NCI-H2227 (cell line): Measurements from ENCODE around the gene THNSL1.
"Not testable (repeated sequence)": the region's sequence is repeated elsewhere in the genome, so short reads cannot be mapped to it uniquely, and the experiment has no call there.

Experiments used
- DNase-seq: peaks from one replicate; lab custom pipeline; 2025; ENCODE audit not compliant: unreplicated experiment; lab: John Stamatoyannopoulos, UW

THNSL1 gene, protein sequence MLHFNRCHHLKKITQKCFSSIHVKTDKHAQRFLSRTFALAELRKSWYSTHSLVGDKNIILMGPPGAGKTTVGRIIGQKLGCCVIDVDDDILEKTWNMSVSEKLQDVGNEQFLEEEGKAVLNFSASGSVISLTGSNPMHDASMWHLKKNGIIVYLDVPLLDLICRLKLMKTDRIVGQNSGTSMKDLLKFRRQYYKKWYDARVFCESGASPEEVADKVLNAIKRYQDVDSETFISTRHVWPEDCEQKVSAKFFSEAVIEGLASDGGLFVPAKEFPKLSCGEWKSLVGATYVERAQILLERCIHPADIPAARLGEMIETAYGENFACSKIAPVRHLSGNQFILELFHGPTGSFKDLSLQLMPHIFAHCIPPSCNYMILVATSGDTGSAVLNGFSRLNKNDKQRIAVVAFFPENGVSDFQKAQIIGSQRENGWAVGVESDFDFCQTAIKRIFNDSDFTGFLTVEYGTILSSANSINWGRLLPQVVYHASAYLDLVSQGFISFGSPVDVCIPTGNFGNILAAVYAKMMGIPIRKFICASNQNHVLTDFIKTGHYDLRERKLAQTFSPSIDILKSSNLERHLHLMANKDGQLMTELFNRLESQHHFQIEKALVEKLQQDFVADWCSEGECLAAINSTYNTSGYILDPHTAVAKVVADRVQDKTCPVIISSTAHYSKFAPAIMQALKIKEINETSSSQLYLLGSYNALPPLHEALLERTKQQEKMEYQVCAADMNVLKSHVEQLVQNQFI

DNA sequence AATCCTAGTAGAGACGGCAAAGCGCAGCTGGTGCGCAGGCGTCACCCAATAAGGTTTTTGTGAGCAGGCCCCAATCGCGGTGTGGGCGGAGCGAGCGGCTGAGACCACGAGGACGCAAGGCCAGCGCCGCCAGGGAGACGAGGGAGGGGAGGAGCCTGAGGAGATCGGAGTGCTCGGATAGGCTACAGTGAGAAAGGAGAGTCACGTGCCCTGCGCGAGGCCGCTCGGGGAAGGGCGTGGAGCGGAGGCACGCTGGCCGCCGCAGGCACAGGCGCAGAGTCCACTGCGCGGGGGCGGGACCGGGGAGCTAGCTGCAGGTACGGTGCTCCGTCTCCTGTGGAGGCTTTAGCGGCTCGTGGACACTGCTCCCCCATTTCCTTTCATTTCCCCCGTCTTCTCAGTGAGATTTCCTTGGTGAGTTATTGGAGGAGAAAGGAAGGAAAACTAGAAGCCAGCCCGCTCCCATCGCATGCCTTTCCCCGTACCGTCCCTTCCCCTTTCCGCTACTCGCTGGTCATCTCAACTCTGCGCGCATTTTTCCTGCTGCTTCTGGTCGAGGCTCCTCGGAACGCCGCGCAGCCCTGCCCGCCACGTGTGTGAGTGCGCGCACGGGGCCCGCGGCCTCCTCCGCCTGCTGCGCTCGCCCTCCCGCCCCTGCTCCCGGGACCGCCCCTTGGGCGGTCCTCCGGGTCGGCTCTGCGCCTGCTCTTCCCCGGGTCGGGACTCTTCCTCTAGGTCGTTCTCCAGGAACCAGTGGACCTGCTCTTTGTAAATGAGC is at the start of gene THNSL1:
Gene THNSL1 (plus strand): TSS at position 237 of the 778 bp plus-strand sequence. CDS start 6,612 bp downstream, outside the sequence.
- peak; percentile 97 for DNase-seq

DNA sequence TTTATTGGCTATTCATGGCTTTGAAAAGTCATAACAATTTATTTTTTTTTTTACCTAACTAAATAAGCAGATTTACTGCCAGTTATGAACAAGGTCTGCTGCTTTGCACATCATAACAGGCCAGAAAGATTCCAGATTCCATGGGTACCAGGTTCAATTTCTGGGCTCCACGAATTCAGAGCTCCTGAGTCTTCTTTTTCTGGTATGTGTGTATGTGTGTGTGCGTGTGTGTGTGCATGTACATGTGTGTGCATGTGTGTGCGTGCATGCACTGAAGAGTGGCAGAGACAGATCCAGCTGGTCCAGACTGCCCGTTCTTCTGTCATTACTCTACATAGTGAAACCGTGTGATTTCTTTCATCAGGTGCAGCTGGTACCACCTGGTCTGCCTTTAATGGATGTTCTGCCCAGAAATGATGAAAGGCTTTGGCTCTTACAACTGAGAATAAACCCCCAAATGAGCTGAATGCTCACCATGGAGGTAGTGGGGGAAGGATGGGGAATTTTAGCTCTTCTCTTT is 49.4 kb upstream of the THNSL1 start:
- DNase-seq = no peak

DNA sequence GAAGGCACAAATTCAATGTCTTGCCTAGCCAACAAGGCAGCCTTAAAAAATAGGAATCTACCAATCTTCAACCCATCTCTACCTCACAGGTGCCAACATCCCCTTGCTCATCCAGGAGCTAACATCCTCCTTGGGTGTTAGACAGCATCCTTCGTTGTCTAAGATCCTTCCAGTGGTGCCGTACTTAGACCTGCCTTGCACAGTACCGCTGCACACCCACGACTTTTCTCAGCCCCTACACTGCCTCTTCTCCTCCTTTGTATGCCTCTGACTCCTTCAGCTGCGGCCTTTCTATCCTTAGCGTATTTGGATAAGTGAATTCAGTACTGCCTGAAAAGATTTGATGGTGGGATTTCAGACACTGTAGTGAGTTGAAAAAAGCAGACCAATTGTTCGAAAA is 48.1 kb upstream of the THNSL1 start:
- DNase-seq = no peak

DNA sequence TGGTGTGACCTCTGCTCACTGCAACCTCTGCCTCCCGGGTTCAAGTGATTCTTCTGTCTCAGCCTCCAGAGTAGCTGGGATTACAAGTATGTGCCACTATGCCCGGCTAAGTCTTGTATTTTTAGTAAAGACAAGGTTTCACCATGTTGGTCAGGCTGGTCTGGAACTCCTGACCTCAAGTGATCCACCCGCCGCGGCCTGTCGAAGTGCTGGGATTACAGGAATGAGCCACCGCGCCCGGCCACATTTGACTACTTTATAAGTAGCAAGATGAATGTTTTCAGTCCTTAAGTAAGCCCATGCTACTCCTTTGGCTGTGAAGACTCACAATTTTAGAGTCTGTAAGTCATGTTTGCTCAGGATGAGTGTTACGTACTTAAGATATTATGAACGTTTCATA is 47.5 kb upstream of the THNSL1 start:
- not testable (repeated sequence) for DNase-seq

DNA sequence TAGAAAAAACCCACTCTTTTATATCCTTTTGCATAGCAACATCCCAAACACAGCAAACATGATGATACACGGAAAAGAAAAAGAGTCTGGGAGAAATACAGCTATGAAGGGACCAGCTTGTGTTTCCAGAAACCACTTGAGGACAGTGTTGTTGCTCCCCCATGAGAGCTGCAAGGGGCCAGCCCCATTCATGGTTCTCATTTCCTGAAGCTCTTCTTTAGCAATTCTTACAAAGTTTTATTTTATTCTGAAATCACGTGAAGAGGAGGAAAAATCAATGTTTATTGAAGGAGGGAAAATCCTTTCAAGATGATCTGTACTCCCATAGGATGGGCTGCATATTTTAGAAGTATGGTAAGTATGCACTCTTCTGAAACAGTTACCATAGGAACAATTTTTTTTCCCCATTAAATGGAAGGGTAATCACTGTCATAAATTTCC is 46.6 kb upstream of the THNSL1 start:
- no peak for DNase-seq

DNA sequence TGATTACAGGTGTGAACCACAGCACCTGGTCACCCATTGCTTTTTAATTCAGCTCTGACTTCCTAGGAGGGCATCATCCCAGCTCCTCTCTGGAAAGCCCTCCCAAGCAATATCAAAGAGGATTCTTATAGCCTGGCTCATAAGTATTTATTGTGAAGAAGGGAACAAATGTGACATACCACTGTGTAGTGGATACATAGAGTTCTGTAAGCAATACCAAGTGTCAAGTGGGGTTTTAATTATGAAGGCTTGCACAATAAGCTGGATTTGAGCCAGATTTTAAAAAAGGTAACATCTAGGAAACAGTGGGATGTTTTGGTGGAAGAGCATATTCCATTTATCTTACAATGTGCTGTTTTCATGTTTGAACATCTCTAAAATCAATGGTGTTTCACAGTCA is 45.0 kb upstream of the THNSL1 start:
- DNase-seq = no peak

DNA sequence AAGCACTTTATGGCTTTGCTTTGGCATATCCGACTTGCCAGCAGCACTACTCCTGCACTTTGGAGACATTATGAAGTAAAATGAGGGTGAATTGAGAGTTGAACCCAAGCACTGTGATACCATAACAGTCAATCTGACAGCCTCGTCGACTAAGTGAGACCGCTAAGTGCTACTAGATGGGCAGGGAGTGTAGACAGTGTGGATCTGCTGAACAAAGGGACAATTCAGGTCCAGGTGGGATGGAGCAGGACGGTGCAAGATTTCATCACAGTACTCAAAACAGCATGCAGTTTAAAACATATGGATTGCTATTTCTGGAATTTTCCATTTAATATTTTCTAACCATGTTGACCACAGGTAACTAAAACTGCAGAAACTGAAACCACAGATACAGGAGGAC is 43.2 kb upstream of the THNSL1 start:
- DNase-seq = no peak

DNA sequence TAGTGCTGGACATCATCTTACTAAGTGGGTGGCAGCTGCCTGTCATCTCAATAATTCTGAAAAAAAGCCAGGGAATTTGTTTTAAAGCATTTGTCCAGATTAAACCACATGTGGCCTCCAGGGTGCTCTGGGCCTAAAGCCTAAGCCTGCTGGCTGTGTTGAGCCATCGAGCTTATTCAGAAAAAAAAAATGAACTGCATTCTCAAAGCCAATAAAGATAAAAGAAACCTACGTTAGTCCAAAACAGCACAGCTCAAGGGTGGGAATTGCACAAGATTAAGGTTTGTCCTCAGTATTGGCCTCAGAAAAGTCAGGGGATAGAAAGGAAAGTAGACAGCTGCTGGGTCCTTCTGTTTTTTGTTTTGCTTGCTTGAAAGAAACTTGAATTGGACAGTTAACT is 41.4 kb upstream of the THNSL1 start:
- DNase-seq = no peak

DNA sequence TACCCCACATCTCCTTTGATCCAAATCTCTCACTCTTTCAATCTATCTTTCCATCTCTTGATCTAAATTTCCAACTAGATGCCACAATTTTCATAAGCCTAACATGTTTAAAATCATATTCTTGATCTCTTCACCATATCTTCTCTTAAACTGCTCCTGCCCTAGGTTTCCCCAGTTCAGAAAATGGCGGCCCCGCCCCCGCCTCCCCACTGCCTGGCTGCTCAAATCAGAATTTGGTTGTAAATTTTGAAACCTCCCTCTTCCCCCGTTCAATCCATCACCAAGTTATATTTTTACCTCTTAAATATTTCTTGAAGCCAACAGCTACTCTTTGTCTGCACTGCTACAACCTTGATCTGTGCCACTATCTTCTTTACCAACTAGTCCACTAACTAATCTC is 36.7 kb upstream of the THNSL1 start:
- no peak for DNase-seq

DNA sequence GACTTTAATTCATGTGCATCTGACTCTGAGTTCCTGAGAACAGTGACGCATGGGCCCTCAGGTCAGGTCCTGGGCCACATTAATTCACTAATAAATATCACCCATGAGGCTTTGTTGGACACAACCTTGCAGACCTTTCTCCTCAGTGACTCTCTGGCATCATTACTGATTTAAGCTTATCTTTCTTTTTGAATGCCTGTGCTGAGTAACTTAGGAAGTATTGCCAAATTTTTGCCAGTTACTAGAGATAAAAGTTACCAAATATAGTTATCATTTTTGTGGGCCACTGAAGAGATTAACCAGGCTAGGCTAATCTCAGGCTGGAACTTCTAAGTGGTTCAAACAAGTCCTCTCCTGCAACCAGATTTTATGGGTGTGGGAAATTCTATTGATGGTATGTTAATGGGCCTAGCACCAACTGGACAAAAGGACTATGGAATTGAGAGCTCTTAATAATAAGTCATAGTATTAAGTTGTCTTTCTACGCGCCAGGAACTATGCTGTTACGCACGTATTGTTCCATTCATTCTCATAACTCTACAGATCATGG is 35.2 kb upstream of the THNSL1 start:
- DNase-seq = no peak

DNA sequence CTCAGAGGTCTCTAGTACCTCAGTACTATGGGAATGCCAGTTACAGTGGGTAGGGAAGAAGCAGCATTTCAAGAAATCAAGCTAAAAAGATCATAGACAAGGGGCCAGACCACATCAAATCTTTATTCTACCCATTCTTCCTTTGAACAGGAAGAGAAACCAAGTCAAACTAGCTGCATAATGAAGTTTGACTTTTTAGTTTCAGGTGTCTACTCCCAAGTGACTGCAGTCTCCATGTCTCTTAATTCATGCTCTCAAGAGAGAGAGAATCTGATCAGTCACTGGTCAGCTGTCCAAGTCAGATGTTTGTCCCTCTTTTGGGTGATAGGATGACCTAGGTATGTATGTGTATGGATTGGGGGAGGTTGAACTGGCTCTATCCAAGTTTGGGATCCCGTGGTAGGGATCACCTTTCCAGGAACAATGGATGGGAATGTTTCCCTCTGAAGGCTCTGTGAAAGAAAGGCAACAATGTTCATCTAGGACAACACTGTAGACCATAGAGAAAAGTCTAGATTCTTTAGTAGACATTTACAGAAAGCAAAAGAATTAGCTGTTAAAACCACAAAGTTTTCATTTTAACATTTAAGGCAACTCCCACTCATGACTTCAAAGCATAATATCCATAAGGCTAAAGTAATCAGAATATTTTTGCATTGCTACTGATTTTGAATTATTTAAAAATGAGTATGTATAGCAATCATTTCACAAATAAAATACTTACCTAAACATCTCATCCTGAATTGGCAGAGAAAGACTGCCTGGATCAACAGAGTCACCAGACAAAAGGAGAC is 33.9 kb upstream of the THNSL1 start:
- DNase-seq = no peak

DNA sequence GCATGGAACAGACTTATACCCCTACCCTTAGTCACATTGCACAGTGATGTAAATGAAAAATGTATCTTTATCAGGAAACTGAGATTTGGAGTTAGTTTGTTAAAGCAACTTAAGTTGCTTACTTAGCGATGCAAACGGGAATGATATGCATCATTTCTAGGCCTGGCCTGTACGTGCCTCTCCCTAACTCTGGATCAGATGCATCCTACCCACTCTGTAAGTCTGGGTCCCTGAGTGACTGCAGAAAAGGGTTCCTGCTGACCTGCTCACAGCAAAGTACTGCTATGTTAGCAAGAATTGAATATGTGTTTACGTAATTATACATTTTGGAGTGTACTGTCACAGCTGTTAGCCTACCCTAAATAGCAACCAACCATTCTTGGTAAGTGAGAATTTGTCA is 33.3 kb upstream of the THNSL1 start:
- DNase-seq = no peak

DNA sequence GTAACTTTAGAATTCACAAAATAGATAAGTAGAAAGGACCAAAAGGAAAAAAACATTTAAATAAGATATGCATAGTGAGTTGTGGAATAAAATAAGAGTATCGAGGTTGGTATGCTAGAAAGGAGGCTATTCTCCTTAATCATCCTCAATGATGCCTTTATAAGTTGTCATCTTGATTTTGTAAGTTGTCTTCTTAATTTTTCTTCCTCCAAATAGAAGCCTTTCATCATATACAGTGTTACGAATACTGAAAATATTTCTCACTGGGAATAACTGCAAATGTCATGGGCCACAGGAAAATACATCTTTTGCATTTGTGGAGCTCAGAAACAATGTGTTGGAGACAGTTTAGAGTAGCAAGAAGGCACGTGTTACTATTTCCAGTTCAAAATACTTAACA is 32.5 kb upstream of the THNSL1 start:
- no peak for DNase-seq

DNA sequence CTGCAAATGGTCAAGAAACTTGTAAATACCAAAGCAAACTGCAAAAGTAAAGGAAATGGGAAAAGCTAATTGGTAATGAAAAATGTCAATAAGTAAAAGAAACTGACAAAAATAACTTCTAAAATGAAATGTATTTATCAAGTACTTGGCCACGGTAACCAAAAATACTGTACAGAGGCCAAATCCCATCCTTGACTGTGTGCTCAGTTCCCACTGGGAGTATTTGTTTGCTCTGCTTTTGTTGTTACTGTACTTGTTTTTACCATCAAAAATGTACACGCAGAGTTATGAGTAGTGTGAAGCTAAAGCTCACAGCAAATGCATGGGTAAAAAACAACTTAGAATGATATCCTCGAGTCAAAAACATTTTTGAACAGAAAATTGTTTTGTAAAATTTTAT is 31.5 kb upstream of the THNSL1 start:
- no peak for DNase-seq

DNA sequence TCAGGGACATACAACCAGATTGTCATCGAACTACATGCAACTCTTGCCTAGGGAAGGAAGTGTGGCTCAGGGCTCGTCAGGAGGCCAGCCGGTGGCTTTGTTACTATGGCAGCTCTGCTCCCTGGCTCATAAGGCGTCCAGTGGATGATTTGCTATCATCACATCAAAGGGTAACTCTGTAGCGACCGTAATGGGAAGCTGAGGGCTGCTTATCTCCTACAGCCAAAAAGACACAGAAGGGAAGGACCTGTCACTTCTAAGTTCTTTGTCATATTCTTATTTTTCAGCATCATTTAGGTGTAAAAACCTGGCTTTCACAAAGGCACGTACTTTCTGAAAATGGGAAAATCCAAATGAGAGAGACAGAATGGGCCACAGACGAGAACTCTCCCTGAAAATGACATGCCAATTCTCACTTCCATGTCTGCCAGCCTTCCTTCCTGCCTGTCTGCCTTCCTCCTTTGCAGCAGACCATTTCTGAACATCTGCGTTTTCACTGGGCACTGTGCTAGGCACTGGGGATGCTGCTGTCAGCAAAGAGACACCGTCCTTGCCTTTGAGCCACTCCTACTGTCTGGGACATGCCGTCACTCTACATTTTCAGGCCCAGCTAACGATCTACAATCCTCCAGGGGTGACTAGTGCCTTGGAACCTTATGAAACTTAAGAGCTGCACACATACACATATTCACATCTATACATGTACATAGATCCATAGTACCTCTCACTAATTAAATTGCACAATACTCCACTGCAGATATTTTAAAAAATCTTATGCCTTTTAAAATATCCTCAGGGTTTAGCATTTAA is 27.4 kb upstream of the THNSL1 start:
- DNase-seq = no peak

DNA sequence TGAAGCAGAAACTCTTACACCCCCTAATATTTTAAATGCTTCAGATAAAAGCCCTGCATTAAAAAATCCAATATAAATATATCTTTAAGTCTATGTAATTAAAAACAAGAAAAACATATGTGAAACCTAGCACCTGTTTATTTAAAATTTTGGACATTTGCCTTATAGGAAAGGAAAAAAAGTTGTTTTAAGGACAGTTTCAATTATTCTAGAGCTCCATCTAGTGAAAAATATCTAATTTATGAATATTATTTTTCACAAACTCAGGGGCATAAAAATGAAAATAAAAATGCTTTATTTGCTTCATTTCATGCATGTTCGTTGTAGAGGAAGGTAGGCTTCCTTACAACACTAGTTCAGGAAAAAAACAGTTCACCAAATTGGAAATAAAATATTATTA is 26.5 kb upstream of the THNSL1 start:
- DNase-seq = no peak

DNA sequence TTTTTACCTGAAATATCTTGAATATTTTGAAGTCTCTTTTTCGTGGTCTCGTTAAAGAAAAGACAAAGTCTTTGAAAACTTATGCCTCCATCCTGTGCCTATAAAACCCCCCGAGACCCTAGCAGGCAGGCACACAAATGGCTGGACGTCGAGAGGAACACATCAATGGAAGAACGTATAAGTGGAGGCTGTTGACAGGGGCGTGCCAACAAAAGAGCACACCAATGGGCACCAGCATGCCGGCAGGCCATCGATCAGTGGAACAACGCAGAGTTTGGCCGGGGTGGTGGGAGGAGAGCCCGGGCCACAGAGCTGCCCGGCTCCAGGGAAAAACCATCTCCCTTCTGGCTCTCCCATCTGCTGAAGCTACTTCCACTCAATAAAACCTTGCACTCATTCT is 25.1 kb upstream of the THNSL1 start:
- no peak for DNase-seq

DNA sequence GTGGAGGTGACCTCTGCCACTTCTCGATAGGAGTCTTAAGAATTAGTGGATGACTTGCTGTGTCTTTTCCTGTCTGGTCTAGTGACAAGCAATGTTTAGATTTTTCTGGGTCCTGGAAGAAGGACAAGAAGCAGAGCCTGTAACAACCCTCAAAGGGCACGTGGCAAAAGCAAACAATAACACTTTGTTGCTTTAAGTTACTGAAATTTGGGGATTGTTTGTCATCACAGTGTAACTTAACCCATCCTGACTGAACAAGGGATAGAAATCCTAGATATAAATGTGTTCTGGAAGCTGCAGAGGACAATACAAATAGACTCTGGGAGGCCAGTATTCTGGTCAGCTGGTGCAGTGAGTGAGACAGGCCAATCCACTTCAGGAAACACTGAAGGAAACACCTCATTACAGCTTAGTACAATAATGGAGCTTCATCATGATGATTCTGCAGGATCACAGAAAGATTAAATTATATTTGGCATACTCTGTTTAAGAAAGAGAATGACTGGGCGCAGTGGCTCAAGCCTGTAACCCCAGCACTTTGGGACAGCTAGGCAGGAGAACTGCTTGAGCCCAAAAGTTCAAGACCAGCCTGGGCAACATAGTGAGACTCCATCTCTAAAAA is 23.8 kb upstream of the THNSL1 start:
- no peak for DNase-seq
